ENCODE measurements around the gene ALKBH3.

ALKBH3 gene

DNA sequence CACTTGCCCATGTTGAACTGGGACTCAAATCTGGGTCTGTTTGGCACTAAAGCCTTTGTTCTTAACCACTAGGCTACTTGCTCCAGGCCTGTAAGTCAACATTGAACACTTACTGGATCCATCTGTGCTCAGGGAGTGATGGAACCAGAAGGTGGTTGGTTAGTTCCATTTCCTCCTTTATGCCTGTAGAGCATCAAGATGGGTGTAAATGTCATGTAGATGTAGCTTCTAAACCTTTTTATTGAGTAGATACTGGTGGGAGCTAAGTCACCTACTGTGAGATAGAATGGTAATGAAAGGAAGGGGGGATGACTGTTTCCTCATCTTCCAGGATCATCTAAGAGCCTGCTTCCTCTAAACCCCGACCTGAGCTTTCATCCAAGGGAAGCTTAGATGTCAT lies 38.6 kb upstream of the ALKBH3 start:
- TF ChIP-seq SUZ12 (IDR thresholded peaks at IDR 0.05; ENCODE audit: extremely low read depth, insufficient read depth, insufficient read length) (no peak), ZNF274 (IDR thresholded peaks at IDR 0.05; ENCODE audit: low read depth, low read length) (no peak), YY1 (IDR thresholded peaks at IDR 0.05; ENCODE audit: insufficient read depth, insufficient read length) (no peak)
- Histone ChIP-seq H3K4me3 (ENCODE audit: insufficient read length, low read depth) (no peak overlapping the region), H3K4me1 (ENCODE audit: insufficient read depth, insufficient read length) (no peaks in the 10 kb centered on the region), H3K27me3 (ENCODE audit: insufficient read depth, insufficient read length) (no peaks in the 10 kb centered on the region), H3K9me3 (ENCODE audit: insufficient read depth, low read length) (no peaks in the 10 kb centered on the region), H3K36me3 (ENCODE audit: insufficient read depth, insufficient read length, low read length) (peaks cover 44% of the 10 kb centered on the region), H3K9ac (ENCODE audit: insufficient read length, low read depth) (no peak overlapping the region)
- DNase-seq (ENCODE audit: low read depth, low spot score), result no peak

- Histone ChIP-seq H3K9ac (ENCODE audit: insufficient read length, low read depth) (no peak overlapping the region), H3K4me1 (ENCODE audit: insufficient read depth, insufficient read length) (no peaks in the 10 kb centered on the region), H3K36me3 (ENCODE audit: insufficient read depth, insufficient read length, low read length) (peaks cover 22% of the 10 kb centered on the region), H3K27me3 (ENCODE audit: insufficient read depth, insufficient read length) (no peaks in the 10 kb centered on the region), H3K9me3 (ENCODE audit: insufficient read depth, low read length) (no peaks in the 10 kb centered on the region), H3K4me3 (ENCODE audit: insufficient read length, low read depth) (no peak overlapping the region)
- no peak for TF ChIP-seq ZNF274 (IDR thresholded peaks at IDR 0.05; ENCODE audit: low read depth, low read length)
- no peak for TF ChIP-seq YY1 (IDR thresholded peaks at IDR 0.05; ENCODE audit: insufficient read depth, insufficient read length)
- no peak for TF ChIP-seq SUZ12 (IDR thresholded peaks at IDR 0.05; ENCODE audit: extremely low read depth, insufficient read depth, insufficient read length)
- no peak for DNase-seq (ENCODE audit: low read depth, low spot score)
Measured at GRCh38 chr11:43845816-43846215, 34.8 kb upstream of the ALKBH3 start.

DNA sequence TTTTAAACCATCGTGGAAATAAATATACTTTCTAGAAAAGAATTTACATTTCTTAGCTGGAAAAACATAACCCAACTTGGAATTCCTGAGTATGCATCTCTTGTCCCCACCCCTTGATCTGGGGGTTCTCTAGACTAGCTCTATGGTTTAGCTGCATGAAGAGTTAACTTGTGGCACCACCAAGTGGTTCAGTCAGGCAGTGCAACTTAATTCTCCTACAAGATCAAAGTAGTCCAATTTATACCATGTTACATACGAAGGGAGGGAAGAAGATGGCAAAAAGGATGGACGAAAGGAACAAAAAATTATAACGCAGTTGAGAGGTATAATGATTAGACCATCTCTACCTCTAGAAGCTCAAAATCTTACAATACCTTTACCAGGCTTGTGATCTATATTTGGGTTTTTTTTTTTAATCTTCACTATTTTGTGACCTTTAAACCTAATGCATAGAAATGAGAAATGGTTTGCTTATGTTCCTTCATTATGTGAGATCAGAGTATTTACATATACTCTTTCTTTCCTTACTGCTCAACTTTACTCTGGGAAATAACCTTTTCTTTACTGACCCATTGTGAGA lies 28.5 kb upstream of the ALKBH3 start:
- Histone ChIP-seq H3K9me3 (ENCODE audit: insufficient read depth, low read length) (no peaks in the 10 kb centered on the region), H3K36me3 (ENCODE audit: insufficient read depth, insufficient read length, low read length) (peaks cover 32% of the 10 kb centered on the region), H3K4me1 (ENCODE audit: insufficient read depth, insufficient read length) (no peaks in the 10 kb centered on the region), H3K27me3 (ENCODE audit: insufficient read depth, insufficient read length) (no peaks in the 10 kb centered on the region), H3K4me3 (ENCODE audit: insufficient read length, low read depth) (no peak overlapping the region), H3K9ac (ENCODE audit: insufficient read length, low read depth) (no peak overlapping the region)
- peak; percentile 80 for DNase-seq (ENCODE audit: low read depth, low spot score)
- TF ChIP-seq ZNF274 (IDR thresholded peaks at IDR 0.05; ENCODE audit: low read depth, low read length) (no peak), YY1 (IDR thresholded peaks at IDR 0.05; ENCODE audit: insufficient read depth, insufficient read length) (no peak), SUZ12 (IDR thresholded peaks at IDR 0.05; ENCODE audit: extremely low read depth, insufficient read depth, insufficient read length) (no peak)

DNA sequence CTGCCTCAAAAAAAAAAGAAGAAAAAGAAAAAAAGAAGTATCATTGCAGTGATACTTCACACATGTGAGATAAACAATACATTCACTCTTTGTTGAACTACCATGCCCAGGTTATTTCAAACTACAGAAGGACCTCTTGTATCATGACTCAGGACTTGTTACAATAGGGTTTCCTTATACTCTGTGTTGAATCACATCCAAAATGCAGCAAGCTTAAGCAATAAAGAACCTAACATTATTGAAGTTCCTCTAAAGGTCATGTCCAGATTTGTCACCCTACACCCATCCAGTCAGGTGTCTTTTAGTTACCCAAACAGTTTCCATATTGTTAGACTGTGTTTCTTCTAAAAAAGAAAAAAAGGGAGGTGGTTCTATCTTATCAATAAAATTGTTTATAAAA lies 26.9 kb upstream of the ALKBH3 start:
- Histone ChIP-seq H3K4me1 (ENCODE audit: insufficient read depth, insufficient read length) (no peaks in the 10 kb centered on the region), H3K9ac (ENCODE audit: insufficient read length, low read depth) (no peak overlapping the region), H3K4me3 (ENCODE audit: insufficient read length, low read depth) (no peak overlapping the region), H3K27me3 (ENCODE audit: insufficient read depth, insufficient read length) (no peaks in the 10 kb centered on the region), H3K9me3 (ENCODE audit: insufficient read depth, low read length) (no peaks in the 10 kb centered on the region), H3K36me3 (ENCODE audit: insufficient read depth, insufficient read length, low read length) (peaks cover 36% of the 10 kb centered on the region)
- no peak for TF ChIP-seq SUZ12 (IDR thresholded peaks at IDR 0.05; ENCODE audit: extremely low read depth, insufficient read depth, insufficient read length)
- no peak for TF ChIP-seq ZNF274 (IDR thresholded peaks at IDR 0.05; ENCODE audit: low read depth, low read length)
- no peak for TF ChIP-seq YY1 (IDR thresholded peaks at IDR 0.05; ENCODE audit: insufficient read depth, insufficient read length)
- DNase-seq (ENCODE audit: low read depth, low spot score), result no peak

DNA sequence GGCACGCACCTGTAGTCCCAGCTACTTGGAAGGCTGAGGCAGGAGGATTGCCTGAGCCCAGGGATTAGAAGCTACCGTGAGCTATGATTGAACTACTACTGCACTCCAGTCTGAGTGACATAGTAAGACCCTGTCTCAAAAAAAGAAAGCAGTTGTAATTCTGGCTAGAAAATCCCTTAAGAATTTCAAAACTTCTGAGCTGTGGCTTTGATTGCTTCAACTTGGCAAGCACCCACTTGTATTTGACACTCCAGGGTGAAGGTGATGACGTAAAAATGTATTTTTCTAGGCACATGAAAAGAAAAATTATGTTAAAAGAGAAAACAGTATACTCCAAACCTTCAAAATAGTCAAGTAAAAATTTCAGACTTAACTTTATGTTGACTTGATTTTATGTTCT lies 23.6 kb upstream of the ALKBH3 start:
- Histone ChIP-seq H3K36me3 (ENCODE audit: insufficient read depth, insufficient read length, low read length) (peaks cover 36% of the 10 kb centered on the region), H3K9ac (ENCODE audit: insufficient read length, low read depth) (no peak overlapping the region), H3K4me1 (ENCODE audit: insufficient read depth, insufficient read length) (no peaks in the 10 kb centered on the region), H3K27me3 (ENCODE audit: insufficient read depth, insufficient read length) (no peaks in the 10 kb centered on the region), H3K4me3 (ENCODE audit: insufficient read length, low read depth) (no peak overlapping the region), H3K9me3 (ENCODE audit: insufficient read depth, low read length) (no peaks in the 10 kb centered on the region)
- no peak for TF ChIP-seq ZNF274 (IDR thresholded peaks at IDR 0.05; ENCODE audit: low read depth, low read length)
- no peak for TF ChIP-seq YY1 (IDR thresholded peaks at IDR 0.05; ENCODE audit: insufficient read depth, insufficient read length)
- no peak for TF ChIP-seq SUZ12 (IDR thresholded peaks at IDR 0.05; ENCODE audit: extremely low read depth, insufficient read depth, insufficient read length)
- no peak for DNase-seq (ENCODE audit: low read depth, low spot score)

DNA sequence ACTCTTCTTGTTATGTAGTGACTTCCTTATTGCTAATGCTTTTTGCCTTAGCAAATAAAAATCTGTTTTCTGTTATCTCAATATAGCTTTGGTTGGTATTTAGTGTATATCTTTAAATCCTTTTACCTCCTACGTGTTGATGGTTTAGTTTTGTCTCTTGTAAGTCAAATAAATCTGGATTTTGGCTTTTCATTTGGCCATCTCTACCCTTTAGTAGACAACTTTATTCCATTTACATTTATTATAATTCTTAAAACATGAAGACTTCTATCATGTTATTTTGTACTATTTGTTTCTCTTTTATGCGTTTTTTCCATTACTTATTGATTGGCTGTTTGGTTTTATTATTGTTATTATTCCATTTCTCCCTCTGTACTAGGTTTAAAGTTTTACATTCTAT lies 19.5 kb upstream of the ALKBH3 start:
- no peak for DNase-seq (ENCODE audit: low read depth, low spot score)
- H3K9ac ChIP-seq (ENCODE audit: insufficient read length, low read depth), result no peak overlapping the region
- TF ChIP-seq ZNF274 (IDR thresholded peaks at IDR 0.05; ENCODE audit: low read depth, low read length), result no peak
- no peak for TF ChIP-seq YY1 (IDR thresholded peaks at IDR 0.05; ENCODE audit: insufficient read depth, insufficient read length)
- TF ChIP-seq SUZ12 (IDR thresholded peaks at IDR 0.05; ENCODE audit: extremely low read depth, insufficient read depth, insufficient read length), result no peak
- no peaks in the 10 kb centered on the region for H3K9me3 ChIP-seq (ENCODE audit: insufficient read depth, low read length)
- peaks cover 13% of the 10 kb centered on the region for H3K36me3 ChIP-seq (ENCODE audit: insufficient read depth, insufficient read length, low read length)
- no peaks in the 10 kb centered on the region for H3K4me1 ChIP-seq (ENCODE audit: insufficient read depth, insufficient read length)
- H3K27me3 ChIP-seq (ENCODE audit: insufficient read depth, insufficient read length), result no peaks in the 10 kb centered on the region
- no peak overlapping the region for H3K4me3 ChIP-seq (ENCODE audit: insufficient read length, low read depth)

DNA sequence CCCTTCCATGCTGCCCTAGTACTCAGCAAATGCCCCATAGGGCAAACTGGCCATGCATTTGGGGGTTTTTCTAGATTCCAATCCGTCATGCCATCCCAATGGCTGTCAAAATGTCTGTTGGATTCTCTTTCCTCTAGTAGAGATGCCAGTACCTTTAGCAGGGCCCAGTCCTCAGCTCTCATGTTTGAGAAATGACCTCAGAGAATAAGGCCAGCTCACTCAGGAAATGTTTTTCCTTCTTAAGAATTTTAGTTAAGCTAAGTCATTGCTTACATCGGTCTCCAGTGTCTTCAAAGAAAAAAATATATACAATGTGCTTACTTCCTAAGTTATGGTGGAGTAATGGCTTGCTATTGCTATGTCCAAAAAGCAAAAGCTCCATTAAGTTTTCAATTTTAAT lies 14.1 kb upstream of the ALKBH3 start:
- H3K36me3 ChIP-seq (ENCODE audit: insufficient read depth, insufficient read length, low read length), result no peaks in the 10 kb centered on the region
- no peaks in the 10 kb centered on the region; the same call in 1 of the 2 replicates for H3K9me3 ChIP-seq (ENCODE audit: insufficient read depth, low read length)
- TF ChIP-seq SUZ12 (IDR thresholded peaks at IDR 0.05; ENCODE audit: extremely low read depth, insufficient read depth, insufficient read length) (no peak), YY1 (IDR thresholded peaks at IDR 0.05; ENCODE audit: insufficient read depth, insufficient read length) (no peak), ZNF274 (IDR thresholded peaks at IDR 0.05; ENCODE audit: low read depth, low read length) (no peak)
- DNase-seq (ENCODE audit: low read depth, low spot score), result no peak
- H3K9ac ChIP-seq (ENCODE audit: insufficient read length, low read depth), result no peak overlapping the region
- H3K4me3 ChIP-seq (ENCODE audit: insufficient read length, low read depth), result no peak overlapping the region
- H3K4me1 ChIP-seq (ENCODE audit: insufficient read depth, insufficient read length), result no peaks in the 10 kb centered on the region
- no peaks in the 10 kb centered on the region for H3K27me3 ChIP-seq (ENCODE audit: insufficient read depth, insufficient read length)

Measured in NT2/D1 (cell line).